Kidney epithelial cell (primary cell): ENCODE measurements around the gene HS3ST3A1. TPM values are rescaled to one million over a fixed set of nuclear protein-coding genes. Genes with fewer than 3 reads are reported as not detected.
"Not testable (repeated sequence)": the region's sequence is repeated elsewhere in the genome, so short reads cannot be mapped to it uniquely, and the experiment has no call there.

Source experiments
- DNase-seq: peaks from one replicate; pipeline ENCODE4 v3.0.0-alpha.2; 2010; ENCODE audit warnings: low read depth
- H3K27me3 ChIP-seq: 2 replicates; pipeline ENCODE4 v1.6.0; 2011; ENCODE audit warnings: low read length; ENCODE audit not compliant: control insufficient read depth, insufficient read depth
- H3K36me3 ChIP-seq: 2 replicates; pipeline ENCODE4 v1.5.1; 2011; ENCODE audit warnings: low read length; ENCODE audit not compliant: control insufficient read depth, insufficient read depth
- H3K4me3 ChIP-seq: 2 replicates; pipeline ENCODE4 v1.5.1; 2011; ENCODE audit warnings: low read depth, mild to moderate bottlenecking, control low read depth, low read length
- CTCF ChIP-seq: IDR thresholded peaks from 2 replicates; pipeline ENCODE4 v1.5.1; 2011; ENCODE audit warnings: mild to moderate bottlenecking, moderate library complexity, low read length, control low read depth, inconsistent platforms; ENCODE audit not compliant: insufficient read depth, poor library complexity, severe bottlenecking
- total RNA-seq: library from RNA; depleted of rRNA; stranded (reverse); fragments of >200 nt; gene quantifications from 2 replicates; pipeline ENCODE4 v1.2.3, GENCODE V29; 2015

Gene HS3ST3A1
- total RNA-seq, 1 donor from 2014 or later: 38.4 TPM

GRCh38 chr17:13500947-13501346 lies 100.8 kb downstream of the HS3ST3A1 start:
- Histone ChIP-seq H3K4me3 (no peak overlapping the region), H3K27me3 (no peaks in the 10 kb centered on the region), H3K36me3 (no peaks in the 10 kb centered on the region)
- DNase-seq: no peak
- TF ChIP-seq CTCF: no peak

GRCh38 chr17:13498184-13498583 lies 103.5 kb downstream of the HS3ST3A1 start:
- H3K36me3 ChIP-seq: peaks cover 1% of the 10 kb centered on the region
- no peak overlapping the region for H3K4me3 ChIP-seq
- no peaks in the 10 kb centered on the region for H3K27me3 ChIP-seq
- no peak for DNase-seq
- TF ChIP-seq CTCF: no peak

GRCh38 chr17:13496553-13497056 lies 105.1 kb downstream of the HS3ST3A1 start:
- DNase-seq, H3K27me3 ChIP-seq, H3K4me3 ChIP-seq, H3K36me3 ChIP-seq: not testable (repeated sequence)

GRCh38 chr17:13495423-13495822 lies 106.3 kb downstream of the HS3ST3A1 start:
- no peaks in the 10 kb centered on the region for H3K27me3 ChIP-seq
- no peak for TF ChIP-seq CTCF
- peaks cover 1% of the 10 kb centered on the region for H3K36me3 ChIP-seq

GRCh38 chr17:13492737-13493122 lies 109.0 kb downstream of the HS3ST3A1 start:
- Histone ChIP-seq H3K27me3 (no peaks in the 10 kb centered on the region), H3K36me3 (peaks cover 1% of the 10 kb centered on the region), H3K4me3 (no peak overlapping the region)
- DNase-seq: no peak
- no peak for TF ChIP-seq CTCF

More at GRCh38 chr17:13495423-13495822, 106.3 kb downstream of the HS3ST3A1 start:
- no peak overlapping the region for H3K4me3 ChIP-seq
- DNase-seq: no peak

- DNase-seq: no peak
- Histone ChIP-seq H3K36me3 (peaks cover 1% of the 10 kb centered on the region), H3K4me3 (no peak overlapping the region), H3K27me3 (no peaks in the 10 kb centered on the region)
- no peak for TF ChIP-seq CTCF
Observed at GRCh38 chr17:13491916-13492736, 109.6 kb downstream of the HS3ST3A1 start.
